GM21360 (cell line): ENCODE results near the gene PARVB.

Experiments
- ATAC-seq: cut with Tn5 transposase; IDR thresholded peaks from one replicate; pipeline ENCODE4 v1.9.1; 2021; ENCODE audit warnings: mild to moderate bottlenecking, moderate library complexity; ENCODE audit not compliant: unreplicated experiment

Gene PARVB

GRCh38 chr22:44084044-44084772, 60.1 kb downstream of the PARVB start:
- ATAC-seq, result no peak

- no peak for ATAC-seq
Observed at GRCh38 chr22:44085743-44086270, 61.7 kb downstream of the PARVB start.

DNA sequence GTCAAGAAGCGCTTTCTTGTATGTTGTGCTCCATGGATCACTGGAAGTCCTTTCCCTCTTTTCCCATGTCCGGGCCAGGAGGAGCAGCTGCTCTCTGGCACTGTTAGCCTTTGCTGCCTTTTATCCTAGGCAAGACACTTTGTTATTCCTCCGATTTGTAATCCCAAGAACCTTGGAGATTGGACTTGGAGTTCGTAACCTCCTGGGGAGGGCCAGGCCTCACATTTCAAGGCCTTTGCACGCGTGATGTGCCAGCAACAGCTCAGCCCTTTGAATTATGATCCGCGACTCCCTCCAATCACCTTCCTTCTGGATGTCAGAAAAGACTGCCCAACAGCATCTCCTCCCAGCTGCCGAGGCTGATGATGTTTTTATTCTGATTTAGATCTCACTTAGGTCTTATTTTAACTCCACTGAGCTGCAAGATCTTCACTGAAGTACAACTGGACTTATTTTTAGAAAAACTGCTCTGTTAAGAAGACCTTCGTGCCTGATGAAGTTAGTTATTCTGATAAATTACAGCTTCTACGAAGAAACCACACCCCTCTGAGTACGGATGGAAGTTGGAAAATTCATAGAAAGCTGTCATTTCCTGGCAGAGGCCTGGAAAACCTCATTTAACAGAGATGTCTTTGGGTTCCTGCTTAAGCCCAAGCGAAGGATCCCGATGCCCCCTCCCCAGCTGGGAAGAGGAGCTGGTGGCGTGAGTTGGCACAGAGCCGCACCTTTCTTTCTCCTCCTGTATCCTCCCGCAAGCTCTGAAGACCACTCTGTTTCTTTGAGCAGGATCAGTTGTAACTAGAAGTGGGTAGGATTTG, 62.4 kb downstream of the PARVB start:
- no peak for ATAC-seq

DNA sequence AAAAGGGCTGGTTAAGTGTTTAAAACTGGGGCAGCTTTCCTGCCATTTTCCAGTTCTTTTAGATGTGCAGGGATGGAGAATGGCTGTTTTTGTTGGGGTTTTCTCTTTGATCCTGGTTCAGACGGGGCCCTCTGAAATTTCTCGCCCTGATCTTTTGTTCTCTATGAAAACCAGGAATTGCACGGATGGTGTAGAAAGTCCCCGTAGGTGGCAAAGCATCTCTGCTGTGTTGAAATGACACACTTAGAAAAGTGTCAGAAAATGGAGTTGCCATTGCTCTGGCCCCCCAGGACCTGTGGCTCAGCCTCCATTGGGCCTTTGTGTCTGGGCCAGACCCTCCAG, 63.0 kb downstream of the PARVB start:
- no peak for ATAC-seq

DNA sequence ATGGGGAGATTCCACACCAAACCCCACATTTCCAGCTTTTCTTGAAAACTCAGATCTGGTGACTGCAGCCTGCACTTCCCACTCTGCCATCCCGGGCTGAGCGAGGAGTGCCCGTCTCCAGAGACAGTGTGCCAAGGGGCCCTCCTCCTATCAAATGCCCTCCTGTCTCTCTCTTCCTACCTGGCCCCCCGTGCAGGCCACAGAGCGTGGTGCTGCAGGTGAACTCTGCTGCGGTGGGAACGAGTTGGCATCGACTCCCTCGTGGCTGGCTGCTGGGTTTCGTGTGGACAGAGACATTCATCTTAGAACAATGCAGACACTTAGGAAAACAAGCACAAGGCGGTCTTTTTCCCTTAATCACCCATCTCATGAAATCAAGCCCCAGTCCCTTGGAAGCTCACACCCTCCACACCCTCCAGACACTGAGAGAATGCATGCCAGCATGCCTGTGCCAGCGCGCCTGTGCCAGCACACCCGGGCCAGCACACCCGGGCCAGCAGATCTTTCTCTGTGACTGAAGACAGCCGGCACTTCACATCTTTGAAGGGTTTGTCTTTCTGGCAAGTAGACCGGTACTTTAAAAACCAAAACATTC, 65.0 kb downstream of the PARVB start:
- ATAC-seq, result no peak

- no peak for ATAC-seq
Observed at GRCh38 chr22:44089717-44090570, 65.8 kb downstream of the PARVB start.

- ATAC-seq, result no peak
Observed at GRCh38 chr22:44090571-44090905, 66.4 kb downstream of the PARVB start.

GRCh38 chr22:44091021-44091721, 67.1 kb downstream of the PARVB start:
- ATAC-seq, result no peak

- ATAC-seq, result no peak
Observed at GRCh38 chr22:44091751-44092150, 67.6 kb downstream of the PARVB start.

GRCh38 chr22:44092636-44093220, 68.6 kb downstream of the PARVB start:
- ATAC-seq, result no peak

DNA sequence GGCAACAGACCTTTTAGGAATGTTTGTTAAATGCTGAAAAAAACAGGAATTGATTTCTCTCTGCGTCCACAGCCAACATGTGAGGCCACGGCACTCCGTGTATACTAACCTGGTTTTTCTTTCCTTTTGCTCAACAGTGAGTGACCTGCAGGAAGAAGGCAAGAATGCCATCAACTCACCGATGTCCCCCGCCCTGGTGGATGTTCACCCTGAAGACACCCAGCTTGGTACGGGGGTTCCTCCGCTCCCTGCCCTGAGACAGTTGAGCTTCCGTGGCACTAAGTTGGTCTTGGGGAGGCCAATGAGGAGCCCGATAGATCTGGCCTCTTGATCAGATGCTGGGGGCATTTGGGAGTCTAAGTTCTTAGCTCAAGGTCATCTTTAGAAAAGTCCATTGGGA, 69.7 kb downstream of the PARVB start:
- no peak for ATAC-seq

- ATAC-seq, result no peak
Observed at GRCh38 chr22:44094751-44095302, 70.7 kb downstream of the PARVB start.

- ATAC-seq, result no peak
Observed at GRCh38 chr22:44096736-44097135, 72.6 kb downstream of the PARVB start.

GRCh38 chr22:44097263-44098020, 73.3 kb downstream of the PARVB start:
- ATAC-seq, result no peak

DNA sequence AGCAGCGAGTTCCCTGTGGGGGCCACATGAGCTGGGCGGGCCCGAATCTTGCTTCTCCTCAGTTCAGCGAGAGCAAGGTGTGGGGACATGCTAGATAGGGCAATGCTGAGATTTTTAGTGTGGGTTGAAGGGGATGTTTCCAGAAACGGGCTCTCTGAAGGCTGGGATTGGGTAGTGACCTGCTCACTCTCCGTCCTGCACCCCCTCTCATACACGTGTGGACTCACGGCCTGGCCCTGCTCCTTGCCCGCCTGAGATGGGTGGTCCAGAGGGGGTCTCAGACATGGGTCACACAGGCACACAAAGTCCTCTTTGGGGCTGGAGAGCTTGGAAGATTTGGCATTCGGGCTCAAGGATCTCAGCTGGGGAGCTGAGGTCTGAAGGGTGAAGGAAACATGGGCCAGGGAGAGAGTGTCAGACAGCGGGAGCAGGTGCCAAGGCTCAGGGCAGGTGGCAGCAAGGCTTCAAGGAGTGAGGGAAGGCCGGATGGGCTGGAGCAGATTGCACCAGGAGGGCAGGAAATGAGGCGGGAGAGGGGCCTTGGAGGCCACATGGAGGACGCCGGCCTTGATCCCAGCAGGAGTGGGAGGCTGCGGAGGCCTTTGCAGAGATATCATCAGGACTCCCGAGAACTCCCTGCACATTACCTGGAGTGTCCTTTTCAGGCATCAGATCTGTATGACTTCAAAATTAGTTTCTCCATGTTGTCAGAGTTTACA, 74.1 kb downstream of the PARVB start:
- ATAC-seq, result no peak

DNA sequence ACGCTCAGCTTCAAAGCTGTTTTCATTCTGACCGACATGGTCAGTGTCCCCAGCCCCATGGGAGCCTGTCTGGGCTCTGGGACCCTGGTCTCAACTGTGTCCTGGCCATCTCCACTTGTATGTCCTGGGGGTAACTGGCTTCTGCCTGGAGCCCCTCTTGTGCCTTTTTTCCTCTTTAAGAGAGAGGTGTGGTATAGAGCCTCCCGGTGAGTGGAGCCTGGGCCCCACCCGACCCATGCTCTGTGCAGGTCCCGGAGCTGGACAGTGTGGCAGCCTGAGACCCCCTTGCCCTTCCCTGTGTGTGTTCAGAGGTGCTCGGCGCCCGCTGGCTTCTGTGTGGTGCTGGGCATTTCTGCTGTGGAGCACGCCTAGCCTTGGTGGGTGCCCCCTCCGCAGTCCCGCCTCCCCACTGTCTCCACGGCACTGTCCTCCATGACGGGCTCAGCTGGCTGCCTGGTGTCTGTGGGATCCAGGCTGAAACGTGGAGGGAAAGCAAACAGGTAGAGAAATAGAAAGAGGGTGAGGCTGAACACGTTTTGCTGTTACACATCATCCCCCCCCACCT, 74.9 kb downstream of the PARVB start:
- no peak for ATAC-seq

DNA sequence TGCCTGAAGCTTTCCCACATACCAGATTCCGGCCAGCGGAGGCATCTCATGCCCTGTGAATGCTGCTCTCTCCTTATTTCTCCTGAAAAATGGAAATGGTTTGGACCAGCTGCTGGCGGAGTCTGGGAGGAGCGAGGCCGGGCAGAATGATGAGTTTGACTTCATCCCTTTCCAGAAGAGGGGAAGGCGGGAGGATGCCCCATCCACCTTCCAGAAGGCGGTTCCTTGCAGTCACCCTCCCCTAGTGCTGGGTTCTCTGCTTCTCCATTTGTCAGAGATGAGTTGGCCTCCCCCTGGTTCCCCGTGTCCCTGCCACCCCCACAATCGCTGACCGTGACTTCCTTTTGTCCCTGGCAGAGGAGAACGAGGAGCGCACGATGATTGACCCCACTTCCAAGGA, 75.6 kb downstream of the PARVB start:
- no peak for ATAC-seq

DNA sequence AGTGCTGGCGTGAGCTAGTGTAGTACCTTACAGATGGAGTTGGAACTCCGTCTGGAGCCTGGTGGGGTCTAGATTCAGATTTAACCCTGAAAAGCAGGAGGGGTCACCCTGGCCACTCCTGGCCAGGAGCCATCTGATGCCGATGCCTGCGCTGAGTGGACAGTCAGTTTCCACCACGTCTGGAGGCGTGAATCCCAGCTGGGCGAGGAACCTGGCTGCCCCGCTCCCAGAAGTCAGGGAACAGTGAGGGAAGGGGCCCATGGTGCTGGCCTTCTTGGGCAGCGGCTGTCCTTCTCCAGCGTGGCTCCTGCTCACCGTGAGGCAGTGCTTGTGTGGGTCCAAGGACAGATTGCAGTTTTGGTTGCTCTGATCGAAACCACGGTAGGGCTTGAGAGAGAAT, 76.3 kb downstream of the PARVB start:
- no peak for ATAC-seq
